Right atrium auricular region (tissue), 2 donors: ENCODE results near the gene PDK3. TPM values are rescaled to one million over a fixed set of nuclear protein-coding genes. Genes with fewer than 3 reads are reported as not detected.
A peak's percentile ranks its signal among the peaks of the same experiment; 100 is the strongest.

Experiments used
- DNase-seq: peaks from one replicate; pipeline ENCODE4 v3.0.0-alpha.2; 2019; ENCODE audit warnings: low spot score
- H3K27ac ChIP-seq, 2 donors: fragments of 200-600 bp; sonication (generic); 1 replicate in 1 of 2; 2 replicates in 1 of 2; pipeline ENCODE4 v1.5.1; 2016 to 2019
- H3K27me3 ChIP-seq, 2 donors: fragments of 200-600 bp; sonication (generic); one replicate each; pipeline versions ENCODE4 v1.5.1 to v1.6.0; 2017 to 2019
- H3K36me3 ChIP-seq: fragments of 200-600 bp; sonication (generic); one replicate; pipeline ENCODE4 v1.5.1; 2016
- H3K4me1 ChIP-seq, 2 donors: fragments of 200-600 bp; sonication (generic); one replicate each; pipeline versions ENCODE4 v1.5.1 to v1.6.0; 2017 to 2019
- H3K4me3 ChIP-seq, 2 donors: fragments of 200-600 bp; sonication (generic); 1 replicate in 1 of 2; 2 replicates in 1 of 2; pipeline ENCODE4 v1.5.1; 2017 to 2019; ENCODE audit warnings: mild to moderate bottlenecking in 1 of 2, moderate library complexity in 1 of 2
- H3K9me3 ChIP-seq, 2 donors: fragments of 200-600 bp; sonication (generic); one replicate each; pipeline ENCODE4 v1.5.1; 2019
- CTCF ChIP-seq, 2 donors: fragments of 200-600 bp; sonication (generic); IDR thresholded peaks; one replicate each; pipeline ENCODE4 v1.5.1; 2019; ENCODE audit warnings: antibody characterized with exemption in 2 of 2
- total RNA-seq, 2 donors: library from RNA; depleted of rRNA; stranded (reverse); fragments of >200 nt; gene quantifications; one replicate each; pipeline ENCODE4 v1.1.0, GENCODE V29; 2016

The PDK3 gene
- total RNA-seq, 2 donors from 2014 or later = 30.0 to 34.3 TPM

- Histone ChIP-seq H3K27ac (no peak overlapping the region), H3K36me3 (no peaks in the 10 kb centered on the region), H3K27me3 (no peaks in the 10 kb centered on the region), H3K4me1 (no peaks in the 10 kb centered on the region), H3K9me3 (no peaks in the 10 kb centered on the region), H3K4me3 (no peak overlapping the region)
- no peak for DNase-seq
- TF ChIP-seq CTCF (IDR thresholded peaks at IDR 0.05) = no peak
Observed at GRCh38 chrX:24426340-24426913, 38.7 kb upstream of the PDK3 start.

- Histone ChIP-seq H3K27ac (no peak overlapping the region), H3K4me1 (no peaks in the 10 kb centered on the region), H3K4me3 (no peak overlapping the region), H3K36me3 (no peaks in the 10 kb centered on the region), H3K9me3 (no peaks in the 10 kb centered on the region), H3K27me3 (no peaks in the 10 kb centered on the region)
- DNase-seq = no peak
- TF ChIP-seq CTCF (IDR thresholded peaks at IDR 0.05) = no peak
Observed at GRCh38 chrX:24426921-24427746, 38.0 kb upstream of the PDK3 start.

GRCh38 chrX:24427747-24428019 lies 37.4 kb upstream of the PDK3 start:
- DNase-seq = no peak
- Histone ChIP-seq H3K9me3 (no peaks in the 10 kb centered on the region), H3K4me3 (no peak overlapping the region), H3K36me3 (no peaks in the 10 kb centered on the region), H3K4me1 (no peaks in the 10 kb centered on the region), H3K27me3 (no peaks in the 10 kb centered on the region), H3K27ac (no peak overlapping the region)
- no peak for TF ChIP-seq CTCF (IDR thresholded peaks at IDR 0.05)

GRCh38 chrX:24428516-24428915 lies 36.6 kb upstream of the PDK3 start:
- H3K27ac ChIP-seq = no peak overlapping the region
- H3K4me3 ChIP-seq = no peak overlapping the region
- no peaks in the 10 kb centered on the region for H3K27me3 ChIP-seq
- no peak for TF ChIP-seq CTCF (IDR thresholded peaks at IDR 0.05)
- H3K36me3 ChIP-seq = no peaks in the 10 kb centered on the region
- no peak for DNase-seq
- no peaks in the 10 kb centered on the region for H3K9me3 ChIP-seq
- H3K4me1 ChIP-seq = no peaks in the 10 kb centered on the region

- H3K27ac ChIP-seq = no peak overlapping the region
- no peak overlapping the region for H3K4me3 ChIP-seq
- H3K9me3 ChIP-seq = no peaks in the 10 kb centered on the region
- no peaks in the 10 kb centered on the region for H3K27me3 ChIP-seq
- no peaks in the 10 kb centered on the region for H3K4me1 ChIP-seq
- H3K36me3 ChIP-seq = no peaks in the 10 kb centered on the region
- DNase-seq = no peak
- no peak for TF ChIP-seq CTCF (IDR thresholded peaks at IDR 0.05)
Observed at GRCh38 chrX:24435060-24435459, 30.0 kb upstream of the PDK3 start.

- no peak for TF ChIP-seq CTCF (IDR thresholded peaks at IDR 0.05)
- Histone ChIP-seq H3K9me3 (no peaks in the 10 kb centered on the region), H3K4me1 (no peaks in the 10 kb centered on the region), H3K27me3 (no peaks in the 10 kb centered on the region), H3K27ac (peak overlapping the region in 1 of 2 donors; percentile 3), H3K4me3 (no peak overlapping the region), H3K36me3 (no peaks in the 10 kb centered on the region)
- DNase-seq = no peak
Observed at GRCh38 chrX:24443918-24444317, 21.2 kb upstream of the PDK3 start.
